Common myeloid progenitor, CD34-positive (primary cell): ENCODE results near the gene TRPV6.

ENCODE experiments used
- CTCF ChIA-PET: fragments of 350-600 bp; sonication (Branson Sonifier 250); formaldehyde crosslinking; loops from one replicate; lab custom pipeline; 2021; ENCODE audit warnings: antibody characterized with exemption; lab: Charles Lee
- POLR2A ChIA-PET: fragments of 350-600 bp; sonication (Branson Sonifier 250); formaldehyde crosslinking; loops from one replicate; lab custom pipeline; 2021; ENCODE audit warnings: antibody characterized with exemption; lab: Charles Lee
- DNase-seq, 3 donors: peaks; one replicate each; pipeline versions ENCODE4 v3.0.0 to v3.0.0-alpha.2; 2013
- H3K27ac ChIP-seq, 2 experiments: 1 replicate in 1 of 2; 2 replicates in 1 of 2; pipeline ENCODE4 v1.7.0; 2013; ENCODE audit warnings: inconsistent platforms in 2 of 2, low read length in 2 of 2, mild to moderate bottlenecking in 2 of 2, low read depth in 1 of 2, moderate library complexity in 1 of 2; ENCODE audit not compliant: severe bottlenecking in 2 of 2, insufficient read depth in 1 of 2, poor library complexity in 1 of 2
- H3K27me3 ChIP-seq, 5 experiments: replicated peaks in 2 of 5; 1 replicate in 3 of 5; 2 replicates in 2 of 5; pipeline versions ENCODE4 v1.6.1 to v1.7.0; 2013; ENCODE audit warnings: low read length in 4 of 5, mild to moderate bottlenecking in 2 of 5, moderate library complexity in 2 of 5, inconsistent platforms in 1 of 5; ENCODE audit not compliant: insufficient read depth in 5 of 5, control insufficient read depth in 4 of 5
- H3K36me3 ChIP-seq, 4 experiments: 1 replicate in 2 of 4; 2 replicates in 2 of 4; pipeline versions ENCODE4 v1.6.1 to v1.7.0; 2013; ENCODE audit warnings: low read length in 3 of 4, control low read depth in 1 of 4, mild to moderate bottlenecking in 1 of 4; ENCODE audit not compliant: control insufficient read depth in 4 of 4, insufficient read depth in 4 of 4
- H3K4me1 ChIP-seq, 4 experiments: 1 replicate in 3 of 4; 2 replicates in 1 of 4; pipeline versions ENCODE4 v1.6.1 to v1.7.1; 2013; ENCODE audit warnings: low read length in 3 of 4, mild to moderate bottlenecking in 3 of 4, control low read depth in 1 of 4, inconsistent platforms in 1 of 4, moderate library complexity in 1 of 4; ENCODE audit not compliant: control insufficient read depth in 4 of 4, insufficient read depth in 4 of 4; ENCODE audit errors: control extremely low read depth in 1 of 4
- H3K4me3 ChIP-seq, 7 experiments: 1 replicate in 4 of 7; 2 replicates in 3 of 7; pipeline versions ENCODE4 v1.5.1 to v1.7.0; 2013; ENCODE audit warnings: mild to moderate bottlenecking in 7 of 7, low read length in 6 of 7, moderate library complexity in 6 of 7, inconsistent platforms in 2 of 7, low read depth in 2 of 7, control low read depth in 1 of 7; ENCODE audit not compliant: insufficient read depth in 4 of 7, control insufficient read depth in 1 of 7; ENCODE audit errors: extremely low read depth in 1 of 7
- H3K9me3 ChIP-seq, 5 experiments: 1 replicate in 4 of 5; 2 replicates in 1 of 5; pipeline versions ENCODE4 v1.6.1 to v1.7.1; 2013; ENCODE audit warnings: low read length in 4 of 5, mild to moderate bottlenecking in 2 of 5, inconsistent platforms in 1 of 5, low read depth in 1 of 5, moderate library complexity in 1 of 5; ENCODE audit not compliant: control insufficient read depth in 4 of 5, insufficient read depth in 2 of 5; ENCODE audit errors: control extremely low read depth in 1 of 5
- WGBS: methylation state at CpG from one replicate; pipeline ENCODE4 v1.1.5; 2013; ENCODE audit not compliant: insufficient coverage; 5-methylcytosine and 5-hydroxymethylcytosine counted together

Gene TRPV6

GRCh38 chr7:142880876-142881505, 4.6 kb downstream of the TRPV6 start:
- ChIA-PET POLR2A (no interaction called here), CTCF (interaction anchor here (0.7 to 5.7 kb wide), 18 partner anchors 9 to 496 kb away, joined by 3 to 59 read pairs (median 5); partner anchors contain the start of gene EPHB6)
- WGBS: 35% methylated on average over 5 of the region's 8 CpGs
- Histone ChIP-seq H3K27me3 (peaks cover 0 to 6% (median 0%) of the 10 kb centered on the region in 5 experiments), H3K36me3 (no peaks in the 10 kb centered on the region), H3K27ac (no peak overlapping the region), H3K9me3 (no peaks in the 10 kb centered on the region), H3K4me1 (no peaks in the 10 kb centered on the region), H3K4me3 (no peak overlapping the region)
- peak; percentile 34 to 70 (median 61) for DNase-seq

- Histone ChIP-seq H3K9me3 (no peaks in the 10 kb centered on the region), H3K36me3 (no peaks in the 10 kb centered on the region), H3K4me1 (no peaks in the 10 kb centered on the region), H3K27me3 (peaks cover 0 to 4% (median 0%) of the 10 kb centered on the region in 5 experiments), H3K27ac (no peak overlapping the region), H3K4me3 (no peak overlapping the region)
- CTCF ChIA-PET: interaction anchor here (1.1 to 5.7 kb wide), 10 partner anchors 7 to 336 kb away, joined by 3 to 59 read pairs (median 8); partner anchors contain the start of gene EPHB6
- POLR2A ChIA-PET: no interaction called here
- 90% methylated on average over 4 of the region's 5 CpGs for WGBS
- no peak for DNase-seq
These were observed 6.5 kb downstream of the TRPV6 start for GRCh38 chr7:142879060-142879459.

DNA sequence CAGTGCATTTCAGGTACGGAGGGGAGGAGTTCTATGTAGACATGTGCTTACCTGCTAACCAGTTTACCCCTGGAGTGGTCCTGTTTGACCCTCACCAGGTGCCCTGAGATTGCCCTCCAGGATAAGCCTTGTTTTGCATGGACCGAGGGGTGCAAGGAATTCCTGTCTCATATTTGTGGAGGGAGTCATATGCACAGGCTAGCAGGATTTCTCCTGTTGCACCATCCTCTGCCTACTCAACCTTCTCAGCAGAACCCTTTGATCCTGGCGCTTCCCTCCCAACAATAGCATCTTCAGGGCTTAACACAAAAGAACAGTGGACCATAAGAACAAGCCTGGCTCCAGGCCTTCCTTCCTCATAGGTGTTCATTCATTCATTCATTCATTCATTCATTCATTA, 7.2 kb downstream of the TRPV6 start:
- CTCF ChIA-PET: interaction anchor here (0.9 to 5.7 kb wide), 3 partner anchors 11 to 124 kb away, joined by 3 to 59 read pairs (median 28); no protein-coding TSS in a partner anchor
- no peak overlapping the region for H3K27ac ChIP-seq
- 93% methylated on average over 3 of the region's 3 CpGs for WGBS

DNA sequence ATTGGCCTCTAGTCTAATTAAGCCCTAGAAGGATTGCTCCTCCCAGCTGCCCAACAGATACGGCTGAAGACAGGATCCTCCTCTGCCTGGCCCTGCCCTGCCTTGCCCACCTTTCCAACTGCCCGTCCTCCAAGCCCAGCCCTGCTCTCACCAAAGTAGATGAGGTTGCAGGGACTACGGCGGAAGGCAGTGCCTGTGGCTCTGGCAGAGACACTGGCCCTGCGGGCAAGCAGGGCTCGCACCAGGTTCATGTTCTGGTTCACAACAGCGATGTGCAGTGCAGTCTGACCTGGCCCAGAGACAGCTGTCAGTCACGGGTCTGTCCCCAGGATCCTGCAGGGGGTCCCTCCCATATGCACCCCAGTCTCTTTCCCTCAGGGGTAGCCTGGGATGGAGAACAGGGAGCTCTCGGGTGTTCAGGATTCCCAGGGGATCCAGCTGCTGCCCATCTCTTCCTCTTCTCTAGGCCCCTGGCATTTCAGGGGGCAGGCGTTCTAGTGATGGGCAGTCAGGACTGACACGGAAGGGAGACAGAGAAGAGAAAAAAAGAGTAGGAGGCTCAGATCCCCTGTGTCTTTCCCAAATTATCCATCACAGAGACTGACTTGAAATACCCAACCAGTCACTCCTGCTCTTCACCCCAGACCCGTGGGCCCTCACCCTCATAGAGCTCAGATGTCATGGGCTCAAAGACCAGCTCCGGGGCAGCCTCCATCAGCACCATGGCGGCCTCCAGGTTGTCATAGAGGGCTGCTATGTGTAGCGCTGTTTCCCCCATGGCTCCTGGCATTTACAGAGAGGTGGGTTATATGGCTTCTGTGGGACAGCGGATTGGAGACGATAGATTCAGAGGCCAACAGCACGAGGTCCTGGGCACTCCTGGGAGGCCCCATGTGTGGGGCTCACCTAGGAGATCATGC, 8.3 kb downstream of the TRPV6 start:
- no peak for DNase-seq
- H3K27ac ChIP-seq: no peak overlapping the region
- 95% methylated on average over 16 of the region's 18 CpGs for WGBS
- no peaks in the 10 kb centered on the region for H3K9me3 ChIP-seq
- no peak overlapping the region for H3K4me3 ChIP-seq
- H3K36me3 ChIP-seq: peaks cover 0 to 3% (median under 1%) of the 10 kb centered on the region in 4 experiments
- POLR2A ChIA-PET: no interaction called here
- H3K27me3 ChIP-seq: peaks cover 0 to 4% (median 0%) of the 10 kb centered on the region in 5 experiments
- CTCF ChIA-PET: interaction anchor here (0.9 kb wide), 1 partner anchor 17 kb away, joined by 3 read pairs; no protein-coding TSS in a partner anchor
- no peaks in the 10 kb centered on the region for H3K4me1 ChIP-seq

More for the DNA sequence above, 7.2 kb downstream of the TRPV6 start:
- peaks cover 0 to 4% (median 0%) of the 10 kb centered on the region in 5 experiments for H3K27me3 ChIP-seq
- H3K4me3 ChIP-seq: no peak overlapping the region
- H3K9me3 ChIP-seq: no peaks in the 10 kb centered on the region
- H3K4me1 ChIP-seq: no peaks in the 10 kb centered on the region
- no peak for DNase-seq
- POLR2A ChIA-PET: no interaction called here
- peaks cover 0 to 2% (median 0%) of the 10 kb centered on the region in 4 experiments for H3K36me3 ChIP-seq

DNA sequence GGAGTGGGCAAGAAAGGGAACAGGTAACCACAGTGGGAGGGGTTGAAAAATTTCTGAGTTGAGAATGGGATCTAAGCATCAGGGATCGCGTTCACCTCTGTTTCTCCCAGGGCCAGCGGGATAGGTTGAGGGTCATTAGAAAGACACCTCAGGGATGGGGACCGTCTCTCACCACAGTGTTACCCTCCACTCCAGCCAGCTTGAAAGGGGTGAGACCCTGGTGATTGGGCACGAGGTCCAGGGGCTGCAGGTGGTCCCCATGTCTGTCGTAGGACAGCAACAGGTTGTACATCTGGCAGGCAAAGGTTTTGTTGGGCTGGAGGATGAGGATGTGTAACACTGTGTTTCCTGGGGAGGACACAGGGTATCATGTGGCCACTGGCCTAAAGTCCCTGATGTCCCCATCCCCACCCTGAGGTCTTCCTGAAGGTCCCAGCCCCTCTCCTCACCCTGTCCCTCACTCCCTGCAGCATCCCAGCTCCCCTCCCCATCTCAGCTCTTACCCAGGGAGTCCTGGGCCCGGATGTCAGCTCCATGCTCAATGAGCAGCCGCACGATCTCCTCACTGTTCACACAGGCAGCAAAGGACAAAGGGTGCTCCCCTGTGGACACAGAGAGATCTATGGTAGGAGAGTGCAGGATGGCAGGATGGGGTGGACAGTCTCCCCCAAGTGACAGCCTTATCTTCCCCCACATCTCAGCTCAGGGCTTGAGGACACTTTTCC, 9.1 kb downstream of the TRPV6 start:
- Histone ChIP-seq H3K27ac (no peak overlapping the region), H3K27me3 (peaks cover 0 to 4% (median 0%) of the 10 kb centered on the region in 5 experiments), H3K4me3 (no peak overlapping the region), H3K4me1 (no peaks in the 10 kb centered on the region), H3K36me3 (peaks cover 0 to 9% (median under 1%) of the 10 kb centered on the region in 4 experiments), H3K9me3 (no peaks in the 10 kb centered on the region)
- CTCF ChIA-PET: interaction anchor here (1.5 kb wide), 1 partner anchor 11 kb away, joined by 6 read pairs; no protein-coding TSS in a partner anchor
- WGBS: 92% methylated on average over 7 of the region's 9 CpGs
- POLR2A ChIA-PET: no interaction called here
- DNase-seq: no peak

DNA sequence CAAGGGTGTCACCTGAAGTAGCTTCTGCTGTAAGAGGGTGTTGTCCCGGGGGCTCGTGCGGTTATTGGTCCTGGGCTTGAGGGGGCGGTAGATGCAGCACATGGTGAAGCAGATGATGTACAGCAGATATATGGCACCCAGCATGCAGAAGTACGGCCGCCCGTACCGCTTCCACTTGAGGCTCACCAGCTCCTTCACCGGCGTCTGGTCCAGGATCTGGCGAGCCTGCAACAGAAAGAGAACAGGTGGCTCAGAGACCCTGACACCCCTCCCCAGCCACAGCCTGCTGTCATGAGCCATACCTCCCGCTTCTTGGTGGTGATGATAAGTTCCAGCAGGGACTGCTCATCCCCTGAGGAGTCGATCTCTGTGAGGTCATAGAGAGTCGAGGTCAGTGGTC, 10.1 kb downstream of the TRPV6 start:
- Histone ChIP-seq H3K36me3 (peaks cover 0 to 17% (median 3%) of the 10 kb centered on the region in 4 experiments), H3K4me1 (no peaks in the 10 kb centered on the region), H3K9me3 (no peaks in the 10 kb centered on the region), H3K27ac (no peak overlapping the region), H3K4me3 (no peak overlapping the region), H3K27me3 (peaks cover 0 to 4% (median 0%) of the 10 kb centered on the region in 5 experiments)
- WGBS: 94% methylated on average over 14 of the region's 14 CpGs
- POLR2A ChIA-PET: no interaction called here
- CTCF ChIA-PET: interaction anchor here (1.5 to 5.8 kb wide), 3 partner anchors 10 to 24 kb away, joined by 5 to 24 read pairs (median 6); no protein-coding TSS in a partner anchor
- DNase-seq: no peak
